Osteoblast (primary cell): Measurements from ENCODE around the gene APLNR. TPM values are rescaled to one million over a fixed set of nuclear protein-coding genes. Genes with fewer than 3 reads are reported as not detected.

ENCODE experiments used
- DNase-seq: peaks from one replicate; pipeline ENCODE4 v3.0.0; 2011; ENCODE audit warnings: low spot score, mixed read lengths; ENCODE audit not compliant: insufficient read length; ENCODE audit errors: missing footprints
- H2AFZ ChIP-seq: 2 replicates; pipeline ENCODE4 v1.6.0; 2011; ENCODE audit warnings: mild to moderate bottlenecking, low read length
- H3K27ac ChIP-seq: 2 replicates; pipeline ENCODE4 v1.5.1; 2011; ENCODE audit warnings: mild to moderate bottlenecking, low read depth, low read length, moderate library complexity
- H3K27me3 ChIP-seq: 2 replicates; pipeline ENCODE4 v1.6.0; 2012; ENCODE audit warnings: mild to moderate bottlenecking, control low read depth, inconsistent platforms, low read length, moderate library complexity; ENCODE audit not compliant: insufficient read depth
- H3K36me3 ChIP-seq: 2 replicates; pipeline ENCODE4 v1.5.1; 2011; ENCODE audit warnings: mild to moderate bottlenecking, low read length, control low read depth, moderate library complexity; ENCODE audit not compliant: insufficient read depth
- H3K4me1 ChIP-seq: 2 replicates; pipeline ENCODE4 v1.5.1; 2011; ENCODE audit warnings: mild to moderate bottlenecking, low read length, control low read depth, moderate library complexity; ENCODE audit not compliant: insufficient read depth
- H3K4me2 ChIP-seq: 2 replicates; pipeline ENCODE4 v1.6.0; 2011; ENCODE audit warnings: mild to moderate bottlenecking, low read length; ENCODE audit not compliant: insufficient read depth
- H3K4me3 ChIP-seq: fragments of 200-600 bp; sonication (generic); 3 replicates; pipeline ENCODE4 v1.5.1; 2012; ENCODE audit warnings: mild to moderate bottlenecking, low read length, inconsistent platforms; ENCODE audit not compliant: insufficient read depth
- H3K79me2 ChIP-seq: 2 replicates; pipeline ENCODE4 v1.6.0; 2012; ENCODE audit warnings: mild to moderate bottlenecking, low read length, control low read depth, inconsistent platforms; ENCODE audit not compliant: insufficient read depth
- H3K9me3 ChIP-seq: 2 replicates; pipeline ENCODE4 v1.5.1; 2011; ENCODE audit warnings: low read depth, low read length, control low read depth
- H4K20me1 ChIP-seq: 2 replicates; pipeline ENCODE4 v1.6.0; 2012; ENCODE audit warnings: mild to moderate bottlenecking, low read length, control low read depth; ENCODE audit not compliant: insufficient read depth
- total RNA-seq: library from RNA; depleted of rRNA; stranded (reverse); fragments of >200 nt; gene quantifications from 2 replicates; pipeline ENCODE4 v1.2.3, GENCODE V29; 2012
- TF ChIP-seq, protein P1 (sequence below): IDR thresholded peaks from 2 replicates; pipeline ENCODE4 v1.5.1; 2011; ENCODE audit warnings: mild to moderate bottlenecking, low read depth, low read length, moderate library complexity; ENCODE audit errors: extremely low read depth

The APLNR gene
- total RNA-seq, 1 donor = not detected

- H4K20me1 ChIP-seq = no peaks in the 10 kb centered on the region
- peak overlapping the region; percentile 19 for H3K27ac ChIP-seq
- no peak overlapping the region for H3K4me3 ChIP-seq
- H3K27me3 ChIP-seq = no peaks in the 10 kb centered on the region
- no peak for DNase-seq
- no peaks in the 10 kb centered on the region for H3K36me3 ChIP-seq
- H2AFZ ChIP-seq = no peak overlapping the region
- TF ChIP-seq, protein P1, sequence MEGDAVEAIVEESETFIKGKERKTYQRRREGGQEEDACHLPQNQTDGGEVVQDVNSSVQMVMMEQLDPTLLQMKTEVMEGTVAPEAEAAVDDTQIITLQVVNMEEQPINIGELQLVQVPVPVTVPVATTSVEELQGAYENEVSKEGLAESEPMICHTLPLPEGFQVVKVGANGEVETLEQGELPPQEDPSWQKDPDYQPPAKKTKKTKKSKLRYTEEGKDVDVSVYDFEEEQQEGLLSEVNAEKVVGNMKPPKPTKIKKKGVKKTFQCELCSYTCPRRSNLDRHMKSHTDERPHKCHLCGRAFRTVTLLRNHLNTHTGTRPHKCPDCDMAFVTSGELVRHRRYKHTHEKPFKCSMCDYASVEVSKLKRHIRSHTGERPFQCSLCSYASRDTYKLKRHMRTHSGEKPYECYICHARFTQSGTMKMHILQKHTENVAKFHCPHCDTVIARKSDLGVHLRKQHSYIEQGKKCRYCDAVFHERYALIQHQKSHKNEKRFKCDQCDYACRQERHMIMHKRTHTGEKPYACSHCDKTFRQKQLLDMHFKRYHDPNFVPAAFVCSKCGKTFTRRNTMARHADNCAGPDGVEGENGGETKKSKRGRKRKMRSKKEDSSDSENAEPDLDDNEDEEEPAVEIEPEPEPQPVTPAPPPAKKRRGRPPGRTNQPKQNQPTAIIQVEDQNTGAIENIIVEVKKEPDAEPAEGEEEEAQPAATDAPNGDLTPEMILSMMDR = no peak
- no peak overlapping the region for H3K4me2 ChIP-seq
- H3K9me3 ChIP-seq = peaks cover 4% of the 10 kb centered on the region
- H3K4me1 ChIP-seq = peaks cover 47% of the 10 kb centered on the region
- no peaks in the 10 kb centered on the region for H3K79me2 ChIP-seq
Observed at GRCh38 chr11:57276169-57276970, 39.3 kb upstream of the APLNR start.

DNA sequence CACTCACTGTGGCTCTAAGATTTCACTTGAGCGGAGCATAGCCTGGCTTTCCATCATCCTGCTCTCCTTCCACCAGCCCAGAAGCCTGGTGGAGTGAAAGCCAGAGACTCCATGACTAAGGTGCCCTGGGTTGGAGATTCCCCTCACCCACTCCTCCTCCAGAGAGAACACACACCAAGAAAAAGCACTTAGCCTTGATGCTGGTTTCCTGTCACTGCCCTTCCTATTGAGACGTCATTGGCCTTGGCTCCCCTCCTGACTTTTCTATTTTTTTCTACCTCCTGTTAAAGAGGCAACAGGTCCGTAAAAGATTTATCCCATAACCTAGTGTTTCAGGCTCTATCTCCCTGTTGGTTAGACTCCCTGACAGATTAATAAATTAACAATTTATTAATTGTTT is 38.5 kb upstream of the APLNR start:
- Histone ChIP-seq H3K79me2 (no peaks in the 10 kb centered on the region), H3K36me3 (no peaks in the 10 kb centered on the region)

GRCh38 chr11:57274904-57275498 is 38.0 kb upstream of the APLNR start:
- Histone ChIP-seq H3K36me3 (no peaks in the 10 kb centered on the region), H3K4me2 (no peak overlapping the region), H3K4me1 (peaks cover 41% of the 10 kb centered on the region), H3K9me3 (peaks cover 4% of the 10 kb centered on the region), H2AFZ (no peak overlapping the region), H3K4me3 (no peak overlapping the region), H3K79me2 (no peaks in the 10 kb centered on the region), H4K20me1 (no peaks in the 10 kb centered on the region), H3K27me3 (no peaks in the 10 kb centered on the region), H3K27ac (no peak overlapping the region)
- TF ChIP-seq, protein P1 = no peak
- DNase-seq = no peak

More for the DNA sequence above, 38.5 kb upstream of the APLNR start:
- Histone ChIP-seq H4K20me1 (no peaks in the 10 kb centered on the region), H3K4me2 (no peak overlapping the region), H2AFZ (no peak overlapping the region), H3K27me3 (no peaks in the 10 kb centered on the region), H3K4me1 (peaks cover 47% of the 10 kb centered on the region), H3K9me3 (peaks cover 4% of the 10 kb centered on the region), H3K27ac (no peak overlapping the region), H3K4me3 (no peak overlapping the region)
- TF ChIP-seq, protein P1 = no peak
- DNase-seq = no peak

DNA sequence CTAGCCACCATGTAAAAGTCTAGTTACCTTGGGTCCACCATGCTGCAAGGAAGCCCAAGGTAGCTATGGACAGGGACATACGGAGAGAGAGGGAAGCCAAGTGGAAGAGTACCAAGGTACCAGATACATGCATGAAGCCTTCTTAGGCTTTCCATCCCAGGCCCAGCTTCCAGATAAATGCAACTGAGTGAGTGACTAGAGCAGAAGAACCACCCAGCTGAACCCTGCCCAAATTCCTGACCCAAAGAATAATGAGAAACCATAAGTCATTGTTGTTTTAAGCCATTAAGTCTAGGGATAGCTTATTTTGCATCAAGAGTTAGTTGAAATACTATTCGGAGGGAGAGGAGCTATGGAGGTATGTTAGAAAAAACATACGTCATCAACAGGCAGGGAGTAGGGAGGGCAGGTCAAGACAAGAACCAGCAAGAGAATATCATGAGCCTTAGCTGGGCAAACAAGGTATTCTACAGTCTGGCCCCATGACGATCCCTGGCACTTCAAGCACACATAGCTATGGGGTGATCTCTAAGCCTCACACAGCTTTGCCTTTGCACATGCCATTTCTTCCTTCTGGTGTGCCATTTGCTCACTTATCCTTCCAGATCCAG is 36.5 kb upstream of the APLNR start:
- no peaks in the 10 kb centered on the region for H3K27me3 ChIP-seq
- no peak for DNase-seq
- no peak overlapping the region for H3K4me3 ChIP-seq
- H3K27ac ChIP-seq = no peak overlapping the region
- peaks cover 4% of the 10 kb centered on the region for H3K9me3 ChIP-seq
- H3K79me2 ChIP-seq = no peaks in the 10 kb centered on the region
- H3K4me2 ChIP-seq = no peak overlapping the region
- H3K4me1 ChIP-seq = peaks cover 30% of the 10 kb centered on the region
- H4K20me1 ChIP-seq = no peaks in the 10 kb centered on the region
- H3K36me3 ChIP-seq = no peaks in the 10 kb centered on the region
- no peak overlapping the region for H2AFZ ChIP-seq
- TF ChIP-seq, protein P1 = no peak
